H1 (cell line): Measurements from ENCODE around the gene PFN4. TPM values are rescaled to one million over a fixed set of nuclear protein-coding genes. Genes with fewer than 3 reads are reported as not detected.

ENCODE experiments used
- CTCF ChIA-PET: fragments of 300-600 bp; sonication (Branson Sonifier 250); formaldehyde crosslinking; loops from one replicate; lab custom pipeline; 2021; ENCODE audit not compliant: partially characterized antibody; lab: Charles Lee
- POLR2A ChIA-PET: fragments of 300-600 bp; sonication (Branson Sonifier 250); formaldehyde crosslinking; loops from one replicate; lab custom pipeline; 2021; ENCODE audit warnings: inconsistent platforms; ENCODE audit not compliant: partially characterized antibody; lab: Charles Lee
- DNase-seq, 2 experiments: peaks; one replicate each; pipeline versions ENCODE4 v3.0.0 to v3.0.0-alpha.2; 2010 to 2022; ENCODE audit warnings: low spot score in 2 of 2, low read depth in 1 of 2, mixed read lengths in 1 of 2
- FAIRE-seq: peaks from 2 replicates; lab custom pipeline; 2011; peaks lifted over from hg19 to GRCh38; lab: Jason Lieb, UNC
- H2AFZ ChIP-seq: 2 replicates; pipeline ENCODE4 v1.8.1; 2012; ENCODE audit warnings: low read length, inconsistent platforms
- H2AK5ac ChIP-seq: 2 replicates; pipeline ENCODE4 v1.6.1; 2013; ENCODE audit warnings: low read depth, low read length
- H2BK120ac ChIP-seq: replicated peaks from 2 replicates; pipeline ENCODE3; 2013; ENCODE audit warnings: low read depth, low read length, inconsistent platforms
- H2BK12ac ChIP-seq: 2 replicates; pipeline ENCODE4 v1.6.1; 2013; ENCODE audit warnings: low read depth, low read length
- H2BK15ac ChIP-seq: 2 replicates; pipeline ENCODE4 v1.6.1; 2013; ENCODE audit warnings: low read length
- H2BK20ac ChIP-seq: 2 replicates; pipeline ENCODE4 v1.6.1; 2013; ENCODE audit warnings: low read length
- H2BK5ac ChIP-seq: 2 replicates; pipeline ENCODE4 v1.6.1; 2013; ENCODE audit warnings: low read depth, low read length
- H3K14ac ChIP-seq: 2 replicates; pipeline ENCODE4 v1.6.1; 2013; ENCODE audit warnings: inconsistent platforms; ENCODE audit not compliant: insufficient read length
- H3K18ac ChIP-seq: 2 replicates; pipeline ENCODE4 v1.6.1; 2013; ENCODE audit warnings: low read length; ENCODE audit errors: extremely low read depth
- H3K23ac ChIP-seq: 2 replicates; pipeline ENCODE4 v1.6.1; 2013; ENCODE audit warnings: inconsistent platforms; ENCODE audit not compliant: insufficient read length
- H3K23me2 ChIP-seq: 2 replicates; pipeline ENCODE4 v1.6.1; 2013; ENCODE audit warnings: low read depth, low read length
- H3K27ac ChIP-seq: 2 replicates; pipeline ENCODE4 v1.6.1; 2011; ENCODE audit warnings: low read depth, low read length, inconsistent platforms
- H3K27me3 ChIP-seq, 4 experiments: replicated peaks in 1 of 4; 1 replicate in 1 of 4; 2 replicates in 3 of 4; pipeline versions ENCODE4 v1.6.1 to v1.8.1; 2011 to 2013; ENCODE audit warnings: low read length in 3 of 4, mild to moderate bottlenecking in 3 of 4, inconsistent platforms in 2 of 4, mixed read lengths in 2 of 4, moderate library complexity in 1 of 4; ENCODE audit not compliant: control insufficient read depth in 3 of 4, insufficient read depth in 3 of 4; ENCODE audit errors: extremely low read depth in 1 of 4
- H3K36me3 ChIP-seq, 4 experiments: 2 replicates each; pipeline versions ENCODE4 v1.6.1 to v1.8.1; 2011 to 2013; ENCODE audit warnings: mild to moderate bottlenecking in 4 of 4, low read length in 3 of 4, moderate library complexity in 2 of 4, control low read depth in 1 of 4, inconsistent platforms in 1 of 4; ENCODE audit not compliant: insufficient read depth in 4 of 4, control insufficient read depth in 2 of 4
- H3K4ac ChIP-seq: replicated peaks from 2 replicates; pipeline ENCODE3; 2013; ENCODE audit warnings: low read length, low read depth, mixed read lengths, inconsistent platforms; ENCODE audit not compliant: insufficient read length
- H3K4me1 ChIP-seq, 4 experiments: replicated peaks in 1 of 4; 1 replicate in 1 of 4; 2 replicates in 3 of 4; pipeline versions ENCODE4 v1.6.1 to v1.8.1; 2011 to 2013; ENCODE audit warnings: low read length in 3 of 4, inconsistent platforms in 2 of 4, mixed read lengths in 1 of 4; ENCODE audit not compliant: insufficient read depth in 4 of 4, control insufficient read depth in 3 of 4
- H3K4me2 ChIP-seq, 2 experiments: 2 replicates each; pipeline versions ENCODE4 v1.6.1 to v1.8.1; 2011 to 2013; ENCODE audit warnings: low read depth in 2 of 2, low read length in 2 of 2, control low read depth in 1 of 2, inconsistent platforms in 1 of 2, mild to moderate bottlenecking in 1 of 2; ENCODE audit not compliant: insufficient read depth in 1 of 2
- H3K4me3 ChIP-seq, 4 experiments: fragments of 200-600, 300-600 bp in 1 of 4; sonication (generic), shearing (Covaris generic), sonication (Bioruptor Twin) in 1 of 4; 2 replicates each; pipeline versions ENCODE4 v1.5.1 to v1.8.1; 2011 to 2016; ENCODE audit warnings: low read length in 4 of 4, low read depth in 3 of 4, control low read depth in 2 of 4, inconsistent platforms in 2 of 4, mild to moderate bottlenecking in 2 of 4, mixed read lengths in 1 of 4, moderate library complexity in 1 of 4; ENCODE audit not compliant: insufficient read depth in 2 of 4; ENCODE audit errors: extremely low read depth in 1 of 4
- H3K56ac ChIP-seq: replicated peaks from 2 replicates; pipeline ENCODE3; 2013; ENCODE audit warnings: low read depth, mild to moderate bottlenecking, mixed read lengths, low read length, inconsistent platforms; ENCODE audit not compliant: insufficient read length
- H3K79me1 ChIP-seq: 2 replicates; pipeline ENCODE4 v1.6.1; 2013; ENCODE audit warnings: low read depth, low read length, control low read depth
- H3K79me2 ChIP-seq, 2 experiments: 2 replicates each; pipeline versions ENCODE4 v1.6.1 to v1.8.1; 2012 to 2013; ENCODE audit warnings: low read length in 2 of 2, mild to moderate bottlenecking in 2 of 2, inconsistent platforms in 1 of 2; ENCODE audit not compliant: insufficient read depth in 2 of 2, control insufficient read depth in 1 of 2
- H3K9ac ChIP-seq, 4 experiments: replicated peaks in 1 of 4; 1 replicate in 1 of 4; 2 replicates in 3 of 4; pipeline versions ENCODE4 v1.6.1 to v1.8.1; 2011 to 2013; ENCODE audit warnings: low read depth in 3 of 4, low read length in 3 of 4, control low read depth in 2 of 4, mild to moderate bottlenecking in 2 of 4, moderate library complexity in 2 of 4, inconsistent platforms in 1 of 4; ENCODE audit errors: extremely low read depth in 1 of 4
- H3K9me3 ChIP-seq, 2 experiments: 2 replicates each; pipeline versions ENCODE4 v1.6.1 to v1.8.1; 2012 to 2013; ENCODE audit warnings: mild to moderate bottlenecking in 2 of 2, moderate library complexity in 2 of 2, control low read depth in 1 of 2, inconsistent platforms in 1 of 2, low read depth in 1 of 2, low read length in 1 of 2, mixed read lengths in 1 of 2; ENCODE audit not compliant: insufficient read depth in 2 of 2
- H4K20me1 ChIP-seq, 2 experiments: replicated peaks in 1 of 2; 2 replicates each; pipeline versions ENCODE3 to v1.8.1; 2011 to 2013; ENCODE audit warnings: inconsistent platforms in 2 of 2, low read length in 2 of 2, mild to moderate bottlenecking in 1 of 2; ENCODE audit not compliant: insufficient read depth in 2 of 2, control insufficient read depth in 1 of 2
- H4K5ac ChIP-seq: 2 replicates; pipeline ENCODE4 v1.6.1; 2013; ENCODE audit warnings: low read length, low read depth, mixed read lengths, inconsistent platforms; ENCODE audit not compliant: insufficient read length
- H4K8ac ChIP-seq: 2 replicates; pipeline ENCODE4 v1.8.0; 2013; ENCODE audit warnings: mild to moderate bottlenecking, moderate library complexity, low read length, inconsistent platforms; ENCODE audit not compliant: insufficient read depth; ENCODE audit errors: extremely low read depth
- H4K91ac ChIP-seq: replicated peaks from 2 replicates; pipeline ENCODE3; 2013; ENCODE audit warnings: low read length, mixed read lengths, inconsistent platforms; ENCODE audit not compliant: insufficient read length
- ATF2 ChIP-seq: IDR thresholded peaks from 2 replicates; pipeline ENCODE4 v1.6.1; 2012; ENCODE audit warnings: low read length, inconsistent platforms
- ATF3 ChIP-seq: IDR thresholded peaks from 2 replicates; pipeline ENCODE4 v1.6.1; 2011; ENCODE audit warnings: low read depth, mild to moderate bottlenecking, low read length; ENCODE audit not compliant: insufficient read depth
- CREB1 ChIP-seq: IDR thresholded peaks from 2 replicates; pipeline ENCODE4 v1.6.1; 2012; ENCODE audit warnings: inconsistent platforms
- JUN ChIP-seq: IDR thresholded peaks from 2 replicates; pipeline ENCODE4 v1.6.1; 2011; ENCODE audit warnings: low read depth, mild to moderate bottlenecking, improper control_type of control experiment, low read length
- ZNF274 ChIP-seq: IDR thresholded peaks from 2 replicates; pipeline ENCODE4 v1.7.0; 2012; ENCODE audit warnings: low read length, borderline replicate concordance; ENCODE audit errors: extremely low read depth
- WGBS, 2 experiments: shearing (Covaris generic) in 1 of 2; methylation state at CpG; one replicate each; pipeline versions ENCODE4 v1.1.6 to v1.1.7; 2013 to 2015; ENCODE audit warnings: low lambda C conversion rate in 2 of 2, mixed read lengths in 2 of 2, inconsistent platforms in 1 of 2, low coverage in 1 of 2, missing lambda C conversion rate in 1 of 2; ENCODE audit not compliant: insufficient replicate concordance in 2 of 2, insufficient coverage in 1 of 2, insufficient read length in 1 of 2; ENCODE audit errors: extremely low coverage in 1 of 2, missing lambda C conversion rate in 1 of 2; 5-methylcytosine and 5-hydroxymethylcytosine counted together
- polyA plus RNA-seq, 7 experiments: library from polyadenylated mRNA; depleted of rRNA in 3 of 7; stranded (reverse) in 5 of 7; unstranded in 2 of 7; fragments of >200 nt in 5 of 7; fragments of 200-250 nt in 2 of 7; gene quantifications; 1 replicate in 5 of 7; 2 replicates in 1 of 7; 4 replicates in 1 of 7; pipeline versions ENCODE4 v1.2.1 to v1.2.3, GENCODE V29; 2011 to 2013; ENCODE audit warnings: missing spikeins in 2 of 7, mixed read lengths in 2 of 7
- total RNA-seq: library from RNA; stranded (reverse); fragmentation: NEBNext Ultra II Directional; extraction: Animal tissue kit (Norgen Biotek cat#: 25700); gene quantifications from 2 replicates; pipeline ENCODE4 v1.2.1, GENCODE V29; 2021

PFN4 gene
- total and polyA plus RNA-seq, 2 of the 8 experiments (the other 6 are each of a cell fraction or from before 2014, with no cell fraction given) = not detected

- Histone ChIP-seq H3K18ac (no peak overlapping the region), H3K4ac (no peak overlapping the region), H2BK20ac (no peak overlapping the region), H3K4me3 (no peak overlapping the region), H3K27ac (no peak overlapping the region), H3K56ac (no peak overlapping the region), H2BK15ac (no peak overlapping the region), H4K91ac (no peak overlapping the region), H3K9me3 (no peaks in the 10 kb centered on the region), H2BK12ac (no peak overlapping the region), H4K8ac (no peak overlapping the region), H3K4me1 (peaks cover 8 to 15% (median 10%) of the 10 kb centered on the region in 4 experiments), H2AK5ac (no peak overlapping the region), H2AFZ (no peak overlapping the region), H4K5ac (no peak overlapping the region), H3K79me2 (peaks cover 0 to under 1% of the 10 kb centered on the region in 2 experiments; a peak in 2 of 4 replicates), H2BK120ac (no peak overlapping the region), H3K79me1 (no peaks in the 10 kb centered on the region), H3K23me2 (peaks cover 15% of the 10 kb centered on the region), H3K27me3 (no peaks in the 10 kb centered on the region), H3K14ac (no peak overlapping the region), H3K9ac (no peak overlapping the region), H3K36me3 (peaks cover 11 to 19% (median 16%) of the 10 kb centered on the region in 4 experiments; a peak in 7 of 8 replicates), H3K23ac (no peak overlapping the region), H3K4me2 (no peak overlapping the region), H2BK5ac (no peak overlapping the region), H4K20me1 (no peaks in the 10 kb centered on the region)
- FAIRE-seq (no peak), DNase-seq (no peak)
- ChIA-PET POLR2A (interaction anchor here (0.7 to 1.8 kb wide), 4 partner anchors 14 to 42 kb away, joined by 3 to 5 read pairs (median 4); partner anchors contain the start of gene WDCP), CTCF (interaction anchor here (1.3 kb wide), 1 partner anchor 10 kb away, joined by 3 read pairs; no protein-coding TSS in a partner anchor)
- TF ChIP-seq ATF2 (no peak), ATF3 (no peak), ZNF274 (no peak), CREB1 (no peak), JUN (no peak)
- 85% methylated on average over 2 of the region's 2 CpGs; no CpG with 5 or more reads in 1 of the 2 experiments for WGBS, 2 experiments
Measured at GRCh38 chr2:24080701-24081100, 42.4 kb downstream of the PFN4 start.
